ENCODE results near the gene MAEA. TPM values are rescaled to one million over a fixed set of nuclear protein-coding genes. Genes with fewer than 3 reads are reported as not detected.

Gene MAEA
- total RNA-seq, 1 donor from 2014 or later, result 38.2 TPM

- peaks cover 11% of the 10 kb centered on the region for H3F3A ChIP-seq (ENCODE audit: low read depth)
- peaks cover 6% of the 10 kb centered on the region for H3K9me3 Mint-ChIP-seq
- H4K20me1 ChIP-seq (ENCODE audit: low read depth), result no peaks in the 10 kb centered on the region
- H3K9me3 ChIP-seq (ENCODE audit: low read depth), result peaks cover 12% of the 10 kb centered on the region
- peaks cover 8% of the 10 kb centered on the region for H3K4me1 Mint-ChIP-seq
- no peak overlapping the region for H3K27ac Mint-ChIP-seq
- H3K4me3 Mint-ChIP-seq, result no peak overlapping the region
- H3K27me3 Mint-ChIP-seq (ENCODE audit: insufficient read depth, low read depth), result peaks cover 2% of the 10 kb centered on the region
- H3K36me3 ChIP-seq, result no peaks in the 10 kb centered on the region
- H3K4me2 ChIP-seq, result no peak overlapping the region
- H3K9ac ChIP-seq, result no peak overlapping the region
- no peaks in the 10 kb centered on the region for H3K79me2 ChIP-seq (ENCODE audit: low read depth)
- DNase-seq (ENCODE audit: low spot score), result no peak
- H3K27me3 ChIP-seq, result no peaks in the 10 kb centered on the region
- no peak overlapping the region for H3K27ac ChIP-seq
- H3K4me3 ChIP-seq, result no peak overlapping the region
- TF ChIP-seq EZH2 (IDR thresholded peaks at IDR 0.05) (no peak), CTCF (IDR thresholded peaks at IDR 0.05) (no peak), EZH2phosphoT487 (IDR thresholded peaks at IDR 0.05) (no peak)
- H2AFZ ChIP-seq (replicated peaks), result no peak overlapping the region
- H3K36me3 Mint-ChIP-seq, result peaks cover 21% of the 10 kb centered on the region
- H3K4me1 ChIP-seq, result peaks cover 11% of the 10 kb centered on the region
Measured at GRCh38 chr4:1384675-1385372, 95.1 kb downstream of the MAEA start.

GRCh38 chr4:1385373-1386340 is 96.0 kb downstream of the MAEA start:
- Histone ChIP-seq H3K27me3 (no peaks in the 10 kb centered on the region), H3K27ac (no peak overlapping the region), H2AFZ (replicated peaks) (no peak overlapping the region), H3K79me2 (ENCODE audit: low read depth) (no peaks in the 10 kb centered on the region), H3K9me3 (ENCODE audit: low read depth) (peaks cover 12% of the 10 kb centered on the region), H3K4me3 (no peak overlapping the region), H4K20me1 (ENCODE audit: low read depth) (no peaks in the 10 kb centered on the region), H3F3A (ENCODE audit: low read depth) (peaks cover 11% of the 10 kb centered on the region), H3K36me3 (no peaks in the 10 kb centered on the region), H3K4me2 (no peak overlapping the region), H3K9ac (no peak overlapping the region), H3K4me1 (peaks cover 11% of the 10 kb centered on the region)
- Mint-ChIP-seq H3K4me1 (peaks cover 8% of the 10 kb centered on the region), H3K27me3 (ENCODE audit: insufficient read depth, low read depth) (peaks cover 2% of the 10 kb centered on the region), H3K36me3 (peaks cover 21% of the 10 kb centered on the region), H3K27ac (no peak overlapping the region), H3K9me3 (peaks cover 8% of the 10 kb centered on the region), H3K4me3 (no peak overlapping the region)
- no peak for TF ChIP-seq EZH2 (IDR thresholded peaks at IDR 0.05)
- TF ChIP-seq CTCF (IDR thresholded peaks at IDR 0.05), result no peak
- TF ChIP-seq EZH2phosphoT487 (IDR thresholded peaks at IDR 0.05), result no peak
- DNase-seq (ENCODE audit: low spot score), result no peak

Other genes with a start within 250 kb of the MAEA start
- gene RNF212, start 176.3 kb upstream of the MAEA start, total RNA-seq (ENCODE audit: low replicate concordance), result 3.4 and 3.7 TPM in 2 replicates
- 2.1 and 9.0 TPM in 2 replicates for gene SPON2, start 117.3 kb upstream of the MAEA start, total RNA-seq (ENCODE audit: low replicate concordance)
- 171 and 243 TPM in 2 replicates for gene CTBP1, start 40.8 kb upstream of the MAEA start, total RNA-seq (ENCODE audit: low replicate concordance)
- 10.9 and 19.2 TPM in 2 replicates for gene UVSSA, start 57.3 kb downstream of the MAEA start, total RNA-seq (ENCODE audit: low replicate concordance)
- not detected in 2 replicates for gene NKX1-1, start 116.6 kb downstream of the MAEA start, total RNA-seq (ENCODE audit: low replicate concordance)